Body of pancreas (tissue), 4 donors: Measurements from ENCODE around the gene PRPSAP1.

Source experiments
- CTCF ChIP-seq, 7 experiments: fragments of 450-650 bp in 4 of 7; fragments of 200-600 bp in 3 of 7; sonication (generic) in 3 of 7; IDR thresholded peaks; one replicate each; pipeline ENCODE4 v1.5.1; 2016 to 2019; ENCODE audit warnings: antibody characterized with exemption in 7 of 7
- POLR2A ChIP-seq, 3 donors: fragments of 450-650 bp; IDR thresholded peaks; one replicate each; pipeline ENCODE4 v1.6.1; 2016; ENCODE audit warnings: antibody characterized with exemption in 3 of 3, mild to moderate bottlenecking in 2 of 3

DNA sequence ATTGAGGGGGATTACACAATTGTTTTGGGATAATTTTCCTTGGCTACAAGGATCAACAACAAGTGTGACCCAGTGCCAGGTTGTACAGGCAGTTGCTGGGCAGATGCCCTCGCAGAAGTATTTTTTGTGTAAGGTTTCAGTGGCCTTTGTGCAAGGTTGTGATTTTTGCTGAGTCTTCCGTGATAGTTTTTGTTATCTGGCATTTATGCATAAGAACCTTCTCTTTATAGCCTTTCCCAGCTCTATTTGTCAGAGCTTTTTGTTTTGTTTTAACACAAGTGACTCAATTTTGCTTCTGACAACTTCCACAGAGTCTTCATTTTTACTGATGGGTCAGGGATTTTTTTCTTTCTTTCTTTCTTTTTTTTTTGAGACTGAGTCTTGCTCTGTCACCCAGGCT lies 6.7 kb upstream of the PRPSAP1 start:
- TF ChIP-seq POLR2A (IDR thresholded peaks at IDR 0.05) = no peak
- TF ChIP-seq CTCF (IDR thresholded peaks at IDR 0.05) = no peak
